ENCODE data around the gene MGLL. TPM values are rescaled to one million over a fixed set of nuclear protein-coding genes. Genes with fewer than 3 reads are reported as not detected.

MGLL gene
- total RNA-seq, 1 donor from 2014 or later: 27.3 TPM

DNA sequence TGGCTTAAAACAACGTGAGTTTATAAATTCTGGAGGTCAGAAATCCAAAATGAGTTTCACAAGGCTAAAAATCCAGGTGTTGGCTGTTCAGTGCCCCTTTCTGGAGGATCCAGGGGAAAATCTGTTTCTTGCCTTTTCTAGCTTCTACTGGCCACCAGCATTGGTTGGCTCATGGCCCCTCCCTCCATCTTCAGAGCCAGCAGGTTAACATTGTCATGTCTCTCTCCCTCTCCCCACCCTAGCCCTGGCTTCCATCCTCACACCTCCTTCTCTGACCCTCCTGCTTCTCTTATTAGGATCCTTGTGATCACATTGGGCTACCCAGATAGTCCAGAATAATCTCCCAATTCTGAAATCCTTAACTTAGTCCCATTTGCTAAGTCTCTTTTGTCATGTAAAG lies 32.9 kb upstream of the MGLL start:
- Histone ChIP-seq H3K27ac (ENCODE audit: low read depth, low read length) (no peak overlapping the region), H3K9ac (ENCODE audit: low read length) (no peak overlapping the region), H4K20me1 (ENCODE audit: insufficient read depth, low read length) (no peaks in the 10 kb centered on the region), H3K4me2 (ENCODE audit: low read length) (no peak overlapping the region), H3K4me3 (ENCODE audit: insufficient read depth, low read depth, low read length) (no peak overlapping the region), H2AFZ (ENCODE audit: low read depth, low read length) (no peak overlapping the region), H3K9me3 (ENCODE audit: insufficient read depth, low read depth, low read length) (no peaks in the 10 kb centered on the region), H3K79me2 (ENCODE audit: insufficient read depth, low read length) (no peaks in the 10 kb centered on the region), H3K36me3 (ENCODE audit: insufficient read depth, low read length) (no peaks in the 10 kb centered on the region), H3K27me3 (ENCODE audit: insufficient read depth, low read length) (no peaks in the 10 kb centered on the region), H3K4me1 (ENCODE audit: insufficient read depth, low read length) (no peaks in the 10 kb centered on the region)
- H3K36me3 Mint-ChIP-seq (ENCODE audit: low read depth, unreplicated experiment): no peaks in the 10 kb centered on the region
- H3K4me3 Mint-ChIP-seq (ENCODE audit: unreplicated experiment): no peak overlapping the region
- DNase-seq (ENCODE audit: low read depth) (no peak), FAIRE-seq (no peak)
- peaks cover 19% of the 10 kb centered on the region for H3K27me3 Mint-ChIP-seq (ENCODE audit: low read depth, unreplicated experiment)
- H3K9me3 Mint-ChIP-seq (ENCODE audit: unreplicated experiment): peaks cover 7% of the 10 kb centered on the region
- H3K27ac Mint-ChIP-seq (ENCODE audit: unreplicated experiment): no peak overlapping the region
- H3K4me1 Mint-ChIP-seq (ENCODE audit: low read depth, unreplicated experiment): no peaks in the 10 kb centered on the region
- TF ChIP-seq, protein P1, sequence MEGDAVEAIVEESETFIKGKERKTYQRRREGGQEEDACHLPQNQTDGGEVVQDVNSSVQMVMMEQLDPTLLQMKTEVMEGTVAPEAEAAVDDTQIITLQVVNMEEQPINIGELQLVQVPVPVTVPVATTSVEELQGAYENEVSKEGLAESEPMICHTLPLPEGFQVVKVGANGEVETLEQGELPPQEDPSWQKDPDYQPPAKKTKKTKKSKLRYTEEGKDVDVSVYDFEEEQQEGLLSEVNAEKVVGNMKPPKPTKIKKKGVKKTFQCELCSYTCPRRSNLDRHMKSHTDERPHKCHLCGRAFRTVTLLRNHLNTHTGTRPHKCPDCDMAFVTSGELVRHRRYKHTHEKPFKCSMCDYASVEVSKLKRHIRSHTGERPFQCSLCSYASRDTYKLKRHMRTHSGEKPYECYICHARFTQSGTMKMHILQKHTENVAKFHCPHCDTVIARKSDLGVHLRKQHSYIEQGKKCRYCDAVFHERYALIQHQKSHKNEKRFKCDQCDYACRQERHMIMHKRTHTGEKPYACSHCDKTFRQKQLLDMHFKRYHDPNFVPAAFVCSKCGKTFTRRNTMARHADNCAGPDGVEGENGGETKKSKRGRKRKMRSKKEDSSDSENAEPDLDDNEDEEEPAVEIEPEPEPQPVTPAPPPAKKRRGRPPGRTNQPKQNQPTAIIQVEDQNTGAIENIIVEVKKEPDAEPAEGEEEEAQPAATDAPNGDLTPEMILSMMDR (IDR thresholded peaks at IDR 0.05; ENCODE audit: insufficient read depth, low read depth, low read length): no peak
- TF ChIP-seq EZH2 (IDR thresholded peaks at IDR 0.05; ENCODE audit: insufficient read depth, low read length): no peak

DNA sequence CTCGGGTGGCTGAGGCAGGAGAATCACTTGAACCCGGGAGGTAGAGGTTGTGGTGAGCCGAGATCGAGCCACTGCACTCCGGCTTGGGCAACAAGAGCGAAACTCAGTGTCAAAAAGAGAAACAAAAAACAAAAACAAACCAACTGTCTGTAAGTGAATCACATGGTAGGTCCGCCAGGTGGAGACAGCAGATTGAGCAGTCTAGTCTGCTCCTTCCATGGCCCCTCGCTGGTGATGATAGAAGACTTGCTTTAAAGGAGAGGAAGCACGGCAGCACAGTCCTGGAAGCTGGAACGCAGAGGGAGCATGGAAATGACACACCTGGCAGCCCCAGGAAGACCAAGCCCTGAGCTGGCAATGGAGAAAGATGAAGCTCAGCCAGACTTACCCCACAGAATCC lies 31.4 kb upstream of the MGLL start:
- FAIRE-seq: no peak
- Mint-ChIP-seq H3K4me1 (ENCODE audit: low read depth, unreplicated experiment) (peaks cover 2% of the 10 kb centered on the region), H3K36me3 (ENCODE audit: low read depth, unreplicated experiment) (no peaks in the 10 kb centered on the region), H3K4me3 (ENCODE audit: unreplicated experiment) (no peak overlapping the region), H3K9me3 (ENCODE audit: unreplicated experiment) (peaks cover 7% of the 10 kb centered on the region), H3K27ac (ENCODE audit: unreplicated experiment) (no peak overlapping the region), H3K27me3 (ENCODE audit: low read depth, unreplicated experiment) (peaks cover 19% of the 10 kb centered on the region)
- Histone ChIP-seq H2AFZ (ENCODE audit: low read depth, low read length) (no peak overlapping the region), H3K4me3 (ENCODE audit: insufficient read depth, low read depth, low read length) (no peak overlapping the region), H3K27ac (ENCODE audit: low read depth, low read length) (no peak overlapping the region), H3K36me3 (ENCODE audit: insufficient read depth, low read length) (no peaks in the 10 kb centered on the region), H3K9me3 (ENCODE audit: insufficient read depth, low read depth, low read length) (no peaks in the 10 kb centered on the region), H3K4me1 (ENCODE audit: insufficient read depth, low read length) (no peaks in the 10 kb centered on the region), H3K9ac (ENCODE audit: low read length) (no peak overlapping the region), H3K4me2 (ENCODE audit: low read length) (no peak overlapping the region), H4K20me1 (ENCODE audit: insufficient read depth, low read length) (no peaks in the 10 kb centered on the region), H3K79me2 (ENCODE audit: insufficient read depth, low read length) (no peaks in the 10 kb centered on the region), H3K27me3 (ENCODE audit: insufficient read depth, low read length) (no peaks in the 10 kb centered on the region)
- DNase-seq (ENCODE audit: low read depth): no peak
- TF ChIP-seq EZH2 (IDR thresholded peaks at IDR 0.05; ENCODE audit: insufficient read depth, low read length): no peak
- TF ChIP-seq, protein P1 (IDR thresholded peaks at IDR 0.05; ENCODE audit: insufficient read depth, low read depth, low read length): no peak

DNA sequence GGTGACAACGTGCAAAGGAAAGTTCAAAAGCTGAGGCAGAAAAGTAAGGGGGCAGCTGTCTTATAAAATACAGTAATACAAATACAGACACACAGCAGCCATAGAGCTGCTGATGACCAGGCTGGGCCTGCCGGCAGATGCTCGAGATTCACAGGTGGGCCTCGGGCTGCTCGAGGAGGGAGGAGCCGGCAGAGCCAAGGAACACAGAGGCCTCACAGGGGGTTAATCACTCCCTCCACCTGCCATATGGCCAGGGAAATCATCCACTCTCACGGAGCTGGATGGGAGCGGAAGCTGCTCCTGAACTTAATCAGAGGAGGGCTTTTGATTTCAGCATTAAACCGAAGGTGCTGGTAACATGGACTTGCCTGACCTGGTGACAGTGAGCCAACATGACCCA lies 29.6 kb upstream of the MGLL start:
- Histone ChIP-seq H3K4me3 (ENCODE audit: insufficient read depth, low read depth, low read length) (no peak overlapping the region), H3K9me3 (ENCODE audit: insufficient read depth, low read depth, low read length) (no peaks in the 10 kb centered on the region), H3K36me3 (ENCODE audit: insufficient read depth, low read length) (no peaks in the 10 kb centered on the region), H3K79me2 (ENCODE audit: insufficient read depth, low read length) (no peaks in the 10 kb centered on the region), H3K9ac (ENCODE audit: low read length) (no peak overlapping the region), H3K4me1 (ENCODE audit: insufficient read depth, low read length) (no peaks in the 10 kb centered on the region), H3K27me3 (ENCODE audit: insufficient read depth, low read length) (no peaks in the 10 kb centered on the region), H3K4me2 (ENCODE audit: low read length) (no peak overlapping the region), H4K20me1 (ENCODE audit: insufficient read depth, low read length) (no peaks in the 10 kb centered on the region), H3K27ac (ENCODE audit: low read depth, low read length) (no peak overlapping the region), H2AFZ (ENCODE audit: low read depth, low read length) (no peak overlapping the region)
- Mint-ChIP-seq H3K4me3 (ENCODE audit: unreplicated experiment) (no peak overlapping the region), H3K9me3 (ENCODE audit: unreplicated experiment) (peaks cover 7% of the 10 kb centered on the region), H3K27ac (ENCODE audit: unreplicated experiment) (no peak overlapping the region), H3K36me3 (ENCODE audit: low read depth, unreplicated experiment) (no peaks in the 10 kb centered on the region), H3K4me1 (ENCODE audit: low read depth, unreplicated experiment) (peaks cover 7% of the 10 kb centered on the region), H3K27me3 (ENCODE audit: low read depth, unreplicated experiment) (peaks cover 19% of the 10 kb centered on the region)
- TF ChIP-seq EZH2 (IDR thresholded peaks at IDR 0.05; ENCODE audit: insufficient read depth, low read length): no peak
- TF ChIP-seq, protein P1 (IDR thresholded peaks at IDR 0.05; ENCODE audit: insufficient read depth, low read depth, low read length): no peak
- DNase-seq (ENCODE audit: low read depth): no peak
- no peak for FAIRE-seq
